ENCODE data around the gene COL8A1. TPM values are rescaled to one million over a fixed set of nuclear protein-coding genes. Genes with fewer than 3 reads are reported as not detected.

Gene COL8A1
- total RNA-seq, 1 donor from 2014 or later = 0.75 TPM

DNA sequence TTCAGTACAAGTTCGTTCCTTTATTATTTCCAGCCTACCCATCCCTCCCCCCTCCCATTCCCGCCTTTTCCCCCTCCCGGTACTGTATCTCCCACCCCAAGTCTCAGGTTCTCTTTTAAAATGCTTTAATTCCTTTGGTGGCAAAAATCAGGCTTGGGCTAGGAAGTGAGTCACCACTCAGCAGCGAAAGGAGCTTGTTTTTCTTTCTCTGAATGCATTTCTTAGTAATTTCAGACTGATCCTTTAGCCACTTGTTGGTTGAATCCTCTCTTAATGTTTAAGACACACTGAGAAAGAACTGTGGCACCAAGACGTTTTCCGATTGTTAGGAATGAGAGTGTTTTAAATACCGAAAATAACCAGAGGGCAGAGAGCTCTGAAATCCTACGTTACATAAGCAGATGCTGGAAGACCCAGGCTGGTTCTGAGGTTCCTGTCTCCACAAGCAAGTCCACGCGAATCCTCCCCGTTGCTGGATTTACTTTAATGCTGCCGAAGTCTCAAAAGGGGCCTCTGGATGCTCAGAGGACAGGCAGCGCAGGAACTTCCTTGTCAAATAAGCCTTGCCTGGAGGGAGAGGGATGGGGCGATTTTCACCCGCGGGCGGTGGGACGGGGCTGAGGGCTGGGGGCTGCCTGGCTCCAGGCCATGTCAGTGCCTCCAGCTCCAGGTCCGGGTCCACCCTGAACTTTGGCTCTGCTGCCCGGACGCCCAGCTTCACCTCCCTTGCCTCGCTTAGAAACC, 854 bp upstream of the COL8A1 start:
- ATAC-seq (peak; percentile 26), DNase-seq (ENCODE audit: low spot score) (no peak)

- ATAC-seq (no peak), DNase-seq (ENCODE audit: low spot score) (no peak)
These were observed 1.2 kb downstream of the COL8A1 start for GRCh38 chr3:99639579-99639978.

- DNase-seq (ENCODE audit: low spot score) (no peak), ATAC-seq (no peak)
These were observed 1.9 kb downstream of the COL8A1 start for GRCh38 chr3:99640214-99640851.

DNA sequence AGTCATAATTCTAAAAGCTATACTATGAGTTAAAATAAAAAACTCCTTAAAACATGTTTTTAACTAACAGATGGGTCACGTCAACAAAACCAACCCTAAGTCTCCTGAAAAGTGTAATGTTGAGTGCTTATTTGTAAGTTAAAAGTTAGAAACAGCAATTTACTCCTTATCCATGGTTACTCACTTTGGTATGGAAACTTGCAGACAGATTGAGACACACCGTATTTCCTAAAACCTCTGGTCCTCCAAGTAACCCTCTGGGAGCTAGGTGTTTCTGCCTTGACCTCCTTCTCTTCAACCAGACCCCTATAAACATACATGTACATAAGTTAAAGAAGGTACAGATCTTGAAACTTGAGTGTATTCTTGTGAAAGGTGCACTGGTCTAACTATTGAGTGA, 3.1 kb downstream of the COL8A1 start:
- no peak for ATAC-seq
- DNase-seq (ENCODE audit: low spot score) = no peak

GRCh38 chr3:99641982-99642381, 3.6 kb downstream of the COL8A1 start:
- DNase-seq (ENCODE audit: low spot score) (no peak), ATAC-seq (no peak)

GRCh38 chr3:99644017-99644416, 5.6 kb downstream of the COL8A1 start:
- DNase-seq (ENCODE audit: low spot score) (no peak), ATAC-seq (no peak)

DNA sequence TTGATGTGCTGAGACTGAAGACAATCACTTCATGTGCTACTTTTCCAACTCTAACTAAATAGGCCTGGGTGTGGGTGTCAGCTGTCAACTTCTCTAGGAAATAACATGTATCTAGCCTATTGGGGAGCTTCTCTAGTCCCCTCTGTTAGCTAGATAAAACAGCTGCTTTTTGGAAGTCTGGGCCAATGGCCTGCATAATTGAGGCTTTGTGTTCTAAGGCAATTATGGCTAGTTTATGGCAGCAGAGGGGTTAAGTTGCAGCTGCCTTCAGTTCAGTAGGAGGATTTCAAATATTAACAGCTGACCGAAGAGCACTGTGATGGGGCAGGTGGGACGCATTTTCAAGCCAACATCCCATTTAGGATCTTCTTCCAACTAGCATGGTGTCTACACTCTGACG, 6.4 kb downstream of the COL8A1 start:
- no peak for ATAC-seq
- DNase-seq (ENCODE audit: low spot score) = no peak

- DNase-seq (ENCODE audit: low spot score) = no peak
- no peak for ATAC-seq
These were observed 7.1 kb downstream of the COL8A1 start for GRCh38 chr3:99645277-99646106.

GRCh38 chr3:99646107-99646435, 7.7 kb downstream of the COL8A1 start:
- no peak for ATAC-seq

DNA sequence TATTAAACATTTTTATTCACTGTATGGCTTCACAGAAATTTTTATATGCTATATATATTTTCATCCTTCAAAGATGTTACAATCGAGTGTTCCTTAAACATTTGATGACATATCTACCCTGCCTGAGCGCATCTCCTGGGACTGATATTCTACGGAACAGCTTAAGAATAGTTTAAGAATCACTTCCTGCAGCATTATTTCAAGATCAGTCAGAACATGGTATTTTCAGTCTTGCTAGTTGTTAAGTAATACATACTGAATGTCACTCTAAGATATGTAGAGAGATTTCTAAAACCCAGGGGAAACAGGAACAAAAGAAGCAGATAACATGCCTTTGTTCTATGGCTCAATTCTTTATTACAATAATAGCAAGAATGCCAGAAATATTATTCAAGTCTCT, 8.7 kb downstream of the COL8A1 start:
- no peak for DNase-seq (ENCODE audit: low spot score)
- no peak for ATAC-seq

More at GRCh38 chr3:99646107-99646435, 7.7 kb downstream of the COL8A1 start:
- DNase-seq (ENCODE audit: low spot score) = no peak

DNA sequence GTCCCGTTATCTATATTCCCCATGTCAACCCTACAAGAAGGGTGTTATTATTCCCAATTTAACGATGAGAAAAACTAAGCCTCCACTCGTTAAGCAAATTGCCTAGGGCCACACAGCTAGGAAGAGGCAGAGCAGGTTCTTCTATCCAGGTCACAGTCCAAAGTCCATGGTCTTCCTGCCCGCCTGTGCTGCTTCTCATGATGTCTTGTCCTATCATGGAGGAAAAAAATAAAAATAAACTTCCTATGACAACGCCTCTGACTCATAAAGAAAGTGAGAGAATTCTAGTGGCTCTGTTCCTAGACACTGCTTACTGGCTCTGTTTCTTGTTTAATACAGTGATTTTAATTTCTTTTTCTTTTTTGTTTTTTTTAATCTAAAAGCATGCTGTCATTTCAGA, 9.7 kb downstream of the COL8A1 start:
- DNase-seq (ENCODE audit: low spot score) = no peak
- ATAC-seq = peak; percentile 32

GRCh38 chr3:99648516-99648915, 10.1 kb downstream of the COL8A1 start:
- DNase-seq (ENCODE audit: low spot score) (no peak), ATAC-seq (no peak)

DNA sequence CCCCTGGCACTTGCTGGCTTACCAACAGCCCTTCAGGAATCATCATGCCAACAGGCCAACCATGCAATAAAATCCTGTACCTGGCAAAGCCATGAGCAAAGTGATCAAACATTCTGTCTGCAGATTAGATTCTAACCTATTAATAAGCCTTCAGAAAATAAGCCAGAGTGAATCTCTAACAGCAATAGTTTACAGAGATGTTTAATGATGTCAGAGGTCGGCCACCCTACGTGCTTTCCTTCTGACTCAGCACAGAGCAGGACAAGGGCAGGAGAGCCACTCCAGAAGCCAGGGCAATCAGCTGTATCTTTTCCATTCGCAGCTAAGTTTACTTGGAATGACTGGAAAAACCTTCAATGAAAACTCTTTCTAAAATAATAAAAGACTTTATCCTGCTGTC, 13.1 kb downstream of the COL8A1 start:
- no peak for DNase-seq (ENCODE audit: low spot score)

DNA sequence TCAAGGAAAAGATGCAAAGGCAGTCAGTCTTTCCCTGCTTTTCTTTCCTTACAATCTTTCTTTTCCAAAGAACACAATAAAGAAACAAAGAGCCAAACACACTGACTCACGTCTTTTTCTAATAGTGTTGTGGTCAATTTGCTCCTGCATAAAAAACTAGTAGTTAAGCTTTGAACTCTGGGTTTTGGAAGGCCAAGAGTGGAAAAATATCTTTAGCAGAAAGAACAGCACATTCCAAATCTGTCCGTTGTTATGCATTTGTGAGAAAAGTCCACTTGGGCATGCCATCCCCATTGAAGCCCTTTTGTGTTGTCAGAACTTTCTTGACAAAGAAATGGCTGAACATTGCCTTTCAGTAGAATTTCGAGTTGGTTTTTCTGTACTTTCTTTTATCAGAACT, 18.2 kb downstream of the COL8A1 start:
- no peak for DNase-seq (ENCODE audit: low spot score)
- ATAC-seq = no peak

More for the DNA sequence above, 13.1 kb downstream of the COL8A1 start:
- ATAC-seq = peak; percentile 26

GRCh38 chr3:99658274-99658673, 19.9 kb downstream of the COL8A1 start:
- no peak for DNase-seq (ENCODE audit: low spot score)

GRCh38 chr3:99659032-99659431, 20.6 kb downstream of the COL8A1 start:
- no peak for DNase-seq (ENCODE audit: low spot score)
- no peak for ATAC-seq

More at GRCh38 chr3:99658274-99658673, 19.9 kb downstream of the COL8A1 start:
- no peak for ATAC-seq

GRCh38 chr3:99659951-99660350, 21.6 kb downstream of the COL8A1 start:
- no peak for DNase-seq (ENCODE audit: low spot score)
- peak; percentile 58 for ATAC-seq

GRCh38 chr3:99662838-99663570, 24.6 kb downstream of the COL8A1 start:
- no peak for DNase-seq (ENCODE audit: low spot score)
- ATAC-seq = no peak

GRCh38 chr3:99663977-99664376, 25.6 kb downstream of the COL8A1 start:
- no peak for ATAC-seq
- DNase-seq (ENCODE audit: low spot score) = no peak

- ATAC-seq (no peak), DNase-seq (ENCODE audit: low spot score) (no peak)
These were observed 26.6 kb downstream of the COL8A1 start for GRCh38 chr3:99665017-99665416.

DNA sequence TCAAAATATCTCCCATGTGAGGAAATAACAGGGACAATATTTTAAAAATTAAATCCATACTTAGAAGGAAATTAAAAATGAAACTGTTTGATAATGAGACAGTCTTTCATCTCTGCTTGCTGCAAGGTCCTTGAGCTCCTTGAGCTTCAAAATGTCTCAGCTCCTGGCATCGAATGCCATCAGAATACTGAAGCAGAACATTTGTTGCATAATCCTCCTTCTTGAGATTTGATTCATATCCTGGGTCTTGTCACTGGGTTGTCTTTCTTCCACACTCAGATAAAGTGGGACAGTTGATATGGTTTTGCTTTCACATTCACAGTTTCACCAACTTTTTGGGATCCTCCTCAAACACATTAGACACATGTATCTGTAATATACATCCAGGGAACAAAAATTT, 27.8 kb downstream of the COL8A1 start:
- DNase-seq (ENCODE audit: low spot score) (no peak), ATAC-seq (no peak)

Measured in left lobe of liver (tissue), 2 donors.